Smooth muscle cell (in vitro differentiated cells): ENCODE data around the gene NELL1. TPM values are rescaled to one million over a fixed set of nuclear protein-coding genes. Genes with fewer than 3 reads are reported as not detected.
A peak's percentile ranks its signal among the peaks of the same experiment; 100 is the strongest.

ENCODE experiments used
- DNase-seq: peaks from one replicate; lab custom pipeline; 2025; ENCODE audit not compliant: unreplicated experiment; lab: John Stamatoyannopoulos, UW
- H2AFZ ChIP-seq: fragments of 200-600 bp; sonication (generic); 2 replicates; pipeline ENCODE4 v1.6.0; 2016; ENCODE audit warnings: antibody characterized with exemption, low read depth, mild to moderate bottlenecking
- H3F3A ChIP-seq: fragments of 200-600 bp; sonication (generic); 2 replicates; pipeline ENCODE4 v1.6.0; 2017; ENCODE audit warnings: antibody characterized with exemption, low read depth
- H3K27ac ChIP-seq: fragments of 200-600 bp; sonication (generic); 2 replicates; pipeline ENCODE4 v1.5.1; 2016; ENCODE audit warnings: low read depth, mild to moderate bottlenecking
- H3K27me3 ChIP-seq: fragments of 200-600 bp; sonication (generic); 2 replicates; pipeline ENCODE4 v1.6.1; 2016; ENCODE audit warnings: low read depth, mild to moderate bottlenecking
- H3K36me3 ChIP-seq: fragments of 200-600 bp; sonication (generic); 2 replicates; pipeline ENCODE4 v1.5.1; 2016; ENCODE audit warnings: low read depth
- H3K4me1 ChIP-seq: fragments of 200-600 bp; sonication (generic); 2 replicates; pipeline ENCODE4 v1.5.1; 2016; ENCODE audit warnings: low read depth
- H3K4me2 ChIP-seq: fragments of 200-600 bp; sonication (generic); 2 replicates; pipeline ENCODE4 v1.6.0; 2016; ENCODE audit warnings: mild to moderate bottlenecking
- H3K4me3 ChIP-seq: fragments of 200-600 bp; sonication (generic); 2 replicates; pipeline ENCODE4 v1.5.1; 2016; ENCODE audit warnings: mild to moderate bottlenecking
- H3K79me2 ChIP-seq: fragments of 200-600 bp; sonication (generic); 2 replicates; pipeline ENCODE4 v1.6.0; 2016; ENCODE audit warnings: low read depth, mild to moderate bottlenecking
- H3K9ac ChIP-seq: fragments of 200-600 bp; sonication (generic); 2 replicates; pipeline ENCODE4 v1.6.0; 2016; ENCODE audit warnings: low read depth
- H3K9me3 ChIP-seq: fragments of 200-600 bp; sonication (generic); replicated peaks from 2 replicates; pipeline ENCODE4 v1.5.1; 2016; ENCODE audit warnings: low read depth
- H4K20me1 ChIP-seq: fragments of 200-600 bp; sonication (generic); 2 replicates; pipeline ENCODE4 v1.6.0; 2016; ENCODE audit warnings: low read depth
- CTCF ChIP-seq: fragments of 200-600 bp; sonication (generic); IDR thresholded peaks from 2 replicates; pipeline ENCODE4 v1.5.1; 2017; ENCODE audit warnings: borderline replicate concordance, mild to moderate bottlenecking, antibody characterized with exemption; ENCODE audit not compliant: insufficient read depth, poor library complexity, severe bottlenecking
- WGBS: methylation state at CpG from one replicate; pipeline ENCODE4 v1.1.7; 2016; ENCODE audit warnings: low lambda C conversion rate; 5-methylcytosine and 5-hydroxymethylcytosine counted together
- polyA plus RNA-seq: library from polyadenylated mRNA; unstranded; fragments of >200 nt; fragmentation: Nextera tagmentation; extraction: Ambion mirVana; gene quantifications from 2 replicates; pipeline ENCODE4 v1.2.1, GENCODE V29; 2016
- total RNA-seq: library from RNA; depleted of rRNA; stranded (reverse); fragments of >200 nt; gene quantifications from 2 replicates; pipeline ENCODE4 v1.2.3, GENCODE V29; 2014

NELL1 gene
- total and polyA plus RNA-seq, 2 experiments from 2014 or later: not detected

GRCh38 chr11:21501245-21501644 is 831.9 kb downstream of the NELL1 start:
- Histone ChIP-seq H3K4me1 (no peaks in the 10 kb centered on the region), H4K20me1 (no peaks in the 10 kb centered on the region), H3K4me2 (no peak overlapping the region), H2AFZ (no peak overlapping the region), H3K36me3 (no peaks in the 10 kb centered on the region), H3K9ac (no peak overlapping the region), H3K9me3 (no peaks in the 10 kb centered on the region), H3K27me3 (peaks cover 19% of the 10 kb centered on the region), H3K4me3 (no peak overlapping the region), H3K79me2 (no peaks in the 10 kb centered on the region), H3K27ac (no peak overlapping the region), H3F3A (no peaks in the 10 kb centered on the region)
- 96% methylated on average over 1 of the region's 1 CpG for WGBS
- DNase-seq: no peak
- no peak for TF ChIP-seq CTCF

- no peaks in the 10 kb centered on the region for H3K36me3 ChIP-seq
- no peaks in the 10 kb centered on the region for H3K4me1 ChIP-seq
- peaks cover 21% of the 10 kb centered on the region for H3K27me3 ChIP-seq
- H3K4me2 ChIP-seq: no peak overlapping the region
- TF ChIP-seq CTCF: no peak
- DNase-seq: no peak
- no peaks in the 10 kb centered on the region for H3F3A ChIP-seq
- no peak overlapping the region for H3K9ac ChIP-seq
- no peaks in the 10 kb centered on the region for H3K9me3 ChIP-seq
- H4K20me1 ChIP-seq: no peaks in the 10 kb centered on the region
- H3K79me2 ChIP-seq: no peaks in the 10 kb centered on the region
- WGBS: 79% methylated on average over 1 of the region's 1 CpG
- no peak overlapping the region for H3K4me3 ChIP-seq
- H2AFZ ChIP-seq: no peak overlapping the region
- no peak overlapping the region for H3K27ac ChIP-seq
Measured at GRCh38 chr11:21505070-21505469, 835.7 kb downstream of the NELL1 start.

- H3K79me2 ChIP-seq: no peaks in the 10 kb centered on the region
- no peak overlapping the region for H3K27ac ChIP-seq
- WGBS: 25% methylated on average over 2 of the region's 2 CpGs
- no peaks in the 10 kb centered on the region for H3K9me3 ChIP-seq
- TF ChIP-seq CTCF: peak; percentile 66
- H4K20me1 ChIP-seq: no peaks in the 10 kb centered on the region
- no peaks in the 10 kb centered on the region for H3F3A ChIP-seq
- no peaks in the 10 kb centered on the region for H3K4me1 ChIP-seq
- no peak for DNase-seq
- no peaks in the 10 kb centered on the region for H3K36me3 ChIP-seq
- no peak overlapping the region for H3K4me2 ChIP-seq
- no peak overlapping the region for H2AFZ ChIP-seq
- H3K9ac ChIP-seq: no peak overlapping the region
- peaks cover 6% of the 10 kb centered on the region for H3K27me3 ChIP-seq
- no peak overlapping the region for H3K4me3 ChIP-seq
Measured at GRCh38 chr11:21511835-21512440, 842.6 kb downstream of the NELL1 start.

- TF ChIP-seq CTCF: peak; percentile 15
- no peak for DNase-seq
- Histone ChIP-seq H4K20me1 (no peaks in the 10 kb centered on the region), H3K36me3 (no peaks in the 10 kb centered on the region), H3K4me2 (no peak overlapping the region), H3K9me3 (no peaks in the 10 kb centered on the region), H2AFZ (no peak overlapping the region), H3K27me3 (no peaks in the 10 kb centered on the region), H3K27ac (no peak overlapping the region), H3K9ac (no peak overlapping the region), H3F3A (no peaks in the 10 kb centered on the region), H3K4me3 (no peak overlapping the region), H3K4me1 (no peaks in the 10 kb centered on the region), H3K79me2 (no peaks in the 10 kb centered on the region)
- WGBS: 34% methylated on average over 3 of the region's 3 CpGs
Measured at GRCh38 chr11:21514316-21514715, 844.9 kb downstream of the NELL1 start.
